Embryonic facial prominence (tissue), 1 donor: ENCODE data around the gene CEP72.
A peak's percentile ranks its signal among the peaks of the same experiment; 100 is the strongest.
"Not testable (repeated sequence)": the region's sequence is repeated elsewhere in the genome, so short reads cannot be mapped to it uniquely, and the experiment has no call there.

Source experiments
- DNase-seq: peaks from one replicate; pipeline ENCODE4 v3.0.0-alpha.2; 2016; ENCODE audit errors: extremely low spot score

Gene CEP72

DNA sequence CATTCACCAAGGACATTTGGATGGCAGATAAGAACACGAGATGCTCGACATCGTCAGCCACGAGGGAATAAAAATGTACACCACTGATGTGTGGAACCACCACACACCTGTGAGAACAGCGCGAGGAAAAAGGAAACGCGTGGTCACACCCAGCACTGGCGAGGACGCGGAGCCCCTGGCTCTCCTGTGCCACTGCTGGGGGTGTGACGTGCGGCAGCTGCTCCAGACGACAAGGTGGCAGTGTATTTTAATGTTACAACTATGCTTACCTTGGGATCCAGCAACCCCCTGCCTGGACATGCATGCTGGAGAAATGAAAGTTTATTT is 13.6 kb upstream of the CEP72 start:
- DNase-seq = no peak

GRCh38 chr5:600886-601541 is 11.1 kb upstream of the CEP72 start:
- DNase-seq = no peak

GRCh38 chr5:601771-602465 is 10.2 kb upstream of the CEP72 start:
- DNase-seq = no peak

DNA sequence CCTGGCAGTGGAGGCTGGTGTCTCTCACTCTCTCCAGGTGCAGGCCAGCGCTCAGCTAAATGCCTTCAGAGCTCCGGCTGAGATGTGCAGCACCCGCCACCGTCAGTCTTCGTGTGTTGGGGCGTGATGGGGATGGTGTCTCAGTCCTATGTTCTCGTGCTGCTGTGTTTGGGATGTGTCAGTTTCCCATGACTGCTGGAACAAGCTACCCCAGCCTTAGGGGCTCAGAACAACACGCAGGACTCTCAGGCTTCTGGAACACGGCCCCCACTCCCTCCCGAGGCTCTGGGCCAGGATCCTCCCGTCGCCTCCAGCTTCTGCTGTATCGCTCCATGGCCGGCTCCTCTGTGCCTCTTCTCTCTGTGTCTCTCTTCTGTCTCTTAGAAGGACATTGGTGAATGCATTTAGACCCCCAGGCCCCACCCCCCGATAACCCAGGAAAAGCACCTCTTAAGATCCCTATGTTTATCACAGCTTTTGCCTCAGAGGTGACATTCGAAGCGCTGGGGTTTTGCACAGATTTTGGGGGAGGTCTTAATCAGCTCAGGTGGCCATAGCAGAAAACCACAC is 9.6 kb upstream of the CEP72 start:
- no peak for DNase-seq

DNA sequence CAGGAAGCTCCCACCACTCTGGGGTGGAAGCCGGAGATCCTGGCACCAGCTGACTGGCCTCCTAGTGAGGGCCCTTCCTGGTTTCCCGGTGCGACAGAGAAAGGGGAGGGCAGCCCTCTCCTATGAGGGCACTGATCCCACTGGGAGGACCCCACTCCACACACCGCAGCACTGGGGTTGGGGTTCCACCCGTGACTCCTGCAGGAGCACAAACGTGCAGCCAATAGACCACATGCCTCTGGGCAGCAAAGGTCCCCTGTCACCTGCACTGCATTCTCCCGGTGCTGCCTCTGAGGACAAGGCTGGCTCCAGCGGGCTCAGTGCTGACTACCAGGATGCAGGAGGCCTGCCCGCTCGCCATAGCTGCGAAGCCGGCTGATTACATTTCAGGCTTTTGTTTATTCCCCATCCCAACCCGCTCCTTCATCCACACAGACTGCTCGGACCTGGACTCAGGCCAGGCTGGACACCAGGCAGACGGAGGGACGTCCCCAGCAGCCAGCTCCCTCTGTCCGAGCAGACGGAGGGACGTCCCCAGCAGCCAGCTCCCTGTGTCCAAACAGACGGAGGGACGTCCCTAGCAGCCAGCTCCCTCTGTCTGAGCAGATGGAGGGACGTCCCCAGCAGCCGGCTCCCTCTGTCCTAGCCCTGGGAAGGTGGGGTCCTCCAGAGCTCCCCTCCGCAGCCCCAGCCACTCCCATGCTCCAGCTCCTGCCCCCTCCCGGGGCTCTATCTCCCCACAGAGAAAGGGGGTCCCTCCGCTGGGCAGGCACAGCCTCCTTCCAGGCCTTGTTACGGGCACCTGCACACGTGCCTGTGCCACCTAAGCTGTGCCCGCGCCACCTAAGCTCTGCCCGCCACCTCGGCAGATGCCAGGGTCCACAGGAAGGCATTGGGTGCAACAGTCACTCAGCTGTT is 8.8 kb upstream of the CEP72 start:
- peak; percentile 70 for DNase-seq

GRCh38 chr5:604391-604831 is 7.7 kb upstream of the CEP72 start:
- DNase-seq = no peak

DNA sequence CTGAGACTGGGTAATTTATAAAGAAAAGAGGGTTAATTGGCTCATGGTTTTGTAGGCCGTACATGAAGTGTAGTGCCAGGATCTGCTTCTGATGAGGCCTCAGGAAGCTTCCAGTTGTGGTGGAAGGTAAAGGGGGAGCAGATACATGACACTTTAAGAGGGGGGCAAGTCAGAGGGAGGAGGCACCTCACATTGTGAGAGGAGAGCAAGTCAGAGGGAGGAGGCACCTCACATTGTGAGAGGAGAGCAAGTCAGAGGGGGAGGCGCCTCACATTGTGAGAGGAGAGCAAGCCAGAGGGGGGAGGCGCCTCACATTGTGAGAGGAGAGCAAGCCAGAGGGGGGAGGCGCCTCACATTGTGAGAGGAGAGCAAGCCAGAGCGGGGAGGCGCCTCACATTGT is 7.0 kb upstream of the CEP72 start:
- not testable (repeated sequence) for DNase-seq

DNA sequence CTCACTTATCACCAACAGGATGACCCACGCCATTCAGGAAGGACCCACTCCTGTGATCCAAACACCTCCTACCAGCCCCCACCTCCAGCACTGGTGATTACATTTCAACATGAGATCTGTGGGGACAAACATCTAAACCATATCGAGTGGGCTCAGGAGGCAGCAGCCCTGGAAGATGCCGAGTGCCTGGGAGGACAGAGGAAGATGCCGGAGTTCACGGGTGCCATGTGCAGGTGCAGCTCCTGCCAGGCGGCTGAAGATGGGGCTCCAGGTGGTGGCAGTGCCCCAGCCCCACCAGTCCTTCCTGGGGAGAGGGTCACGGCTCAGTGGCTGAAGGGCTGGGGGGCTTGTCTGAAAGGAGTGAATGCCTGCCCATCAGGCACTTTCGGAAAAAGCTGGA is 6.1 kb upstream of the CEP72 start:
- no peak for DNase-seq

GRCh38 chr5:606526-607399 is 5.4 kb upstream of the CEP72 start:
- DNase-seq = no peak

DNA sequence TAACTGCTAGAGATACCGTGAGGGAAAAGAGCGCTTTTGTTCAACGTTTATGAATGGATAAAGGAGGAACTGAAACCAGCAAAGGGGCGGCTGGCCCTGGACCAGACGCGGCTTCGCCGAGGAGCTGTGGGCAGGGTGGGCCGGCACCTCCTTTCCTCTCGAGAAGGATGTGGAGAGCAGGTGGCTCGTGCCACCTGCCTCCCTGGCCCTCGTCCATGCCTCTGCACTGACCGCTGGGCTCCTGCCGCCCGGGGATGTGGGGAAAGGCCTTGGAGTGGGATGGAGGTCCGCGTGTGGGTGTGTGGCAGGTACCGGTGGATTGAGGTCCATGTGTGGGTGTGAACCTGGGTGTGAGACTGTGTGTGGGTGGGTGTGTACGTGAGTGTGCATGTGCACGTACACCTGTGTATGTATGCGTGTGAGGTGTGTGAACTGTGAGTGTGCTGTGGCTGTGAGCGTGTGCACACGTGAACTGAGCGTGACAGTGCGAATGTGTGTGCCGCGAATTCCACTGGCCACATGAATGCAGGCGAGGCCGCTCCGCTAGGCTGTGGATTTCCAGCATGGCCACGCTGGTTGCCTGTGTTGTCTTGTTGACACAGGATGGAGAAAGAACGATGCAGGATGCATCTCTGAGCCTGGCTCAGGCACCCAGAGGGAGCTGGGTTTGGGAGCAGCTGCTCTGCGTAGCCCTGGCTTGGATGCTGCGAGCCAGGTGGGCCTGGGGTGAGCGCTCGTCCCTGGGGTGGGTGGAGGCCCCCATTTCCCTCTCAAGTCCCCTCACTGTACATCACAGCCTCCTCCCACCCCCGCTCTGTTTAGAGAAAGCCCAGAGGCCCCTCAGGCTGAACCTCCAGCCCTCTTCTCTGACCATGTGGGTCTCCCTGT is 4.4 kb upstream of the CEP72 start:
- no peak for DNase-seq

DNA sequence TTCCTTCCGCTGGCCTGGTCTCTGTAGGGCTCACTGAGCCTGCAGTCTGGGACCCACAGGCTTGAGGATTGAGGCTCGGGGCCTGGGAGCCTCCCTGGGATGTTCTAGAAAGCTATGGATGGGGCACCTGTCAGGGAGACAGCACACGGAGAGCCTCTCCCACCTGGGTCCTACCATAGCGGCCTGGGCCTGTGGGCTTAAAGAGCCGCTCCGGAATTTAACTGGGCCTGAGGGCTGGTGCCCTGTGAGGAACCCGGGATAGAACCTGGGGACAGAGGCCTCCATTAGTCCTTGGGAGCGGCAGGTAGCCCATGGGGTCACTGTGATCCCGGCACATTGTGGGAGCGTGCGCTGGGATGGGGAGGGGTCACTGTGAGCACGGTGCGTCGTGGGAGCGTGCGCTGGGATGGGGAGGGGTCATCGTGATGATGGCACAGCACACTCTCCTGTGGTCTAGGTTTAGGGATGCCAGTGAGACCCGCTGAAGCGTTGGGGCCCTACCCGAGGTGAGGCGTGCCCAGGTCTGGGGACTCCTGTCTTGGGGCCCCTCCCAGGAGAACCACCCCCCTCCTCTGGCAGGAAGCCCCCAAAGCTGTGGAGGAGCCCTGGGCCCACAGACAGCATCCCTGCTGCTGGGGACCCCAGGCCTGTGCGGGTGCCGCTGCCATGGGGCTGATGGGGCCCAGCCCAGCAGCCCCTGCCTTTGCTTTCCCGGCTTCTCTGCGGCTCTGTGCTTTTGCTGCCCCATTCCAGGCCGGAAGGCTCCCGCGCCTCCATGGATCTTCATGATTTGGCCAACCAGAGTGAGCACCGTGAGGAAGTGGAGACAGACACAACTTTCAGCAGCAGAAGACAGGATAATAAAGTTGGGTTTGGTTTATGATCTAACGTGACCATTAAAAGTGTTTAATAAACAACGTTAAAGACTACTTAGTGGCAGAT is 3.4 kb upstream of the CEP72 start:
- DNase-seq = no peak

DNA sequence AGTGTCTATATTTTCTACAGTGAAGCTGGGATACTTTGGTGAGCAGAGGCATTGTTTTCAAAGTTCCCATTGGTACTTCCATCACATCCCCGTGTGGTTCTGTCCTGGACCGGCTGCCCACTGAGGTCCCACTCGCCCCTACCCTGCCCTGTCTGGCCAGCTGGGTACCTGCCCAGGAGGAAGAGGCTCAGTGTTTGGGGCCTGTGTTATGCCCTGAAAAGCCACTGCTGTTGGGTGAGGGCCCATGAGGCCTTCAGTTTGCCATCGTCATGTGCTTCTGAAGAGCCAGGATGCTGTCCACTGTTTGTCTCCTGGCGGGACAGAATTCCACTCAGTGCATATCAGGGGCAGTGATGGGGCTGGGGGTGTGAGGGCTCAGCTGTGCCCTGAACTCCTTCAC is 2.6 kb upstream of the CEP72 start:
- no peak for DNase-seq

DNA sequence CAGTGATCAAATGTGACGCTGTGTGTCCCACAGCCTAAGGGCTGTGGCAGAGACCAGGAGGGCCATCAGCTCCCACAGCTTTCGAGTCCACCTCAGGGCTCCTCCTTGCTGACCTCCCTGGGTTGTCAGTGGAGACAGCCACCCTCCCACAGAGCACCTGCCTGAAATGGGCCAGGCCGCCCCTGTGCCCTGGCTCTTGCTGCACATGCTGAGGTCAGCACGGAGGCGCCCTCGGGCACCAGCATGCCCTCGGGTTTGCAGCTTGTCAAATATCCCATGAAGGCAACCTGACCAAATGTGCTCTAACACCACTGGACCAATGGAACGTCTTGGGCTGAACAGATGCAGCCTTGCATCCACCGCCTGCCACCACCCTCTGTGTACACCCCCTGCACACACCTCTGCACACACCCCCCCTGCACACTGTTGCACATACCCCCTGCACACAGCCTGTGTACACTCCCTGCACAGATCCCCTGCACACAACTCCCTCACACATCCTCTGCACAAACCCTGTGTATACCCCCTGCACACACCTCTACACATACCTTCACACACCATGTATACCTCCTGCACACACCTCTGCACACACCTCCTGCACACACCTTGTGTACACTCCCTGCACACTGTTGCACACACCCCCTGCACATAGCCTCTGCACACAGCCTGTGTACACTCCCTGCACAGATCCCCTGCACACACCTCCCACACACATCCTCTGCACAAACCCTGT is 2.0 kb upstream of the CEP72 start:
- no peak for DNase-seq

DNA sequence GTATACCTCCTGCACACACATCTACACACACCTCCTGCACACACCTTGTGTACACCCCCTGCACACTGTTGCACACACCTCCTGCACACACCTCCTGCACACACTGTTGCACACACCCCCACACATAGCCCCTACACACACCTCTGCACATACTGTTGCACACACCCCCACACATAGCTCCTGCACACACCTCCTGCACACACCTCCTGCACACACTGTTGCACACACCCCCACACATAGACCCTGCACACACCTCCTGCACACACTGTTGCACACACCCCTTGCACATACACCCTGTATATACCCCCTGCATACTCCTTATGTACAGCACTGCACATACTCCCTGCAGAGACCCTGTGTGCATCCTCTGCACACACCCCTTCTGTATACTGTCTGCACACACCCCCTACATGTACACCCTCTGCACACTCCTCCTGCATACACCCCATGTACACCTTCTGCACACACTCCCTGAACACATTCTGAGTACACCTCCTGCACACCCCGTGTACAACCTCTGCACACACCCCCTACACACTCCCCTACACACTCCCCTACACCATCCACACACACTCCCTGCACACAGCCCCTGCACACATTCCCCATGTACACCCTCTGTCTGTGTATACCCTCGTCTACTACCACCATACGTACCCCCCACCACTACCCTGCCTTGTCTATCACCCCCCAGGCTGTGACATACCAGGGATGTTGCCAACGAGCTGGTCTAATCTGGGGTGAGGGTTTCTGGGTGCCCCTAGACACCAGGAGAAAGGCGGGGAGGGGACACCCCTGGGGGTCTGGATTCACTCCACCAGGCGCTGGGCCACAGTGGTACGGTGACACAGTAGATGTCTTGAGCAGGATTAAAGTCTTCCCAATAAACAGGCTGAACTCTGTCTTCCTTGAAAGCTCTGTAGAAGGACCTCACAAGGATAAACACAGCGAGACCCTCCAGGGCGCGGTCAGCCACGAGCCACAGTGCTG is 1.1 kb upstream of the CEP72 start:
- DNase-seq = no peak

DNA sequence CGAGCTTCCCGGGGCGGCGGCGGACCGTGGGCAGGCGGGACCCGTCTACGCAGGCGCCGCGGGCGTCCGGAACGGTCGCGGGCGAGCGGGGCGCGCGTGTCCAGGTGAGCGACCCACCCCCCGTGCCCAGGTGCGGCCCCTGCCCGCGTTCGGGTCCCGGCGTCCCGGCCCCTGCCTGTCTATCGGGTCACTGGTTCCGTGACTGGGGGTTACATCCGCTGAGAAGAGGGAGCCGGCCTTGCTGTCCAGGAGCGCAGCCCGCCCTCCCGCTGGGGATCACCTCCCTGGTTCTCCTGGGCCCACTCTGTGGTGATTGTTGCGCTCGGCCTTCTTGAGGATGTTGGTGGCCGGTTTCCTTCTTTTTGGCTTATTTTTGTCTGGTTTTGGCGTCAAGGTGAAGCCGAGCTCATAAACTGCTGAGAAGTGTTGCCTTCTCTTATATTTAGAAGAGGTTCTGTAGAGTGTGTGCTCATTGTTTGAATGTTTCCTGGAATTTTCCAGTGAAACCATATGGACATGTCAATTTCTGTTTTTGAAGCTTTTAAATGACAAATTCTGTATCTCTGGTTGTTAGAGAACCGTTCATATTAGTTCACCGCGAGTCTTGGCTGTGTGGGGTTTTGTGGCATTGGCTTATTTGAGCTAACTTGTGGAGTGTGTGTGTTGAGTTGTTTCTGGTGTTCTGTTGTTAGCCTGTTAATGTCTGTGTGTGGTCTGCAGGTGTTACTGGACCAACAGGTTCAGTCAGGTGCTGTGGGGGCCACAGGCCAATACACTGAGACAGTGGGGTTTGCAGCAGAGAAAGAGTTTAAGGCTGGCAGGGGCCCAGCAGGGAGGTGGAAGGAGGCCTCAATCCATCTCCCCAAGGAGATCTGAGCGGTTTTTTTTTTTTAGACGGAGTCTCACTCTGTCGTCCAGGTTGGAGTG is 621 bp downstream of the CEP72 start:
- DNase-seq = no peak

GRCh38 chr5:616484-617039 is 4.4 kb downstream of the CEP72 start:
- no peak for DNase-seq
